GM12874 (cell line): Measurements from ENCODE around the gene ACAA1.

Experiments used
- CTCF ChIP-seq: IDR thresholded peaks from 2 replicates; pipeline ENCODE4 v1.5.1; 2011; ENCODE audit warnings: low read depth, mild to moderate bottlenecking, control low read depth, low read length, moderate library complexity; ENCODE audit not compliant: insufficient read depth

Gene ACAA1

GRCh38 chr3:38098376-38098723 lies 38.6 kb downstream of the ACAA1 start:
- no peak for TF ChIP-seq CTCF

GRCh38 chr3:38097446-38098375 lies 39.2 kb downstream of the ACAA1 start:
- no peak for TF ChIP-seq CTCF

- TF ChIP-seq CTCF, result no peak
Observed at GRCh38 chr3:38095669-38096483, 41.1 kb downstream of the ACAA1 start.

- no peak for TF ChIP-seq CTCF
Observed at GRCh38 chr3:38094999-38095398, 41.9 kb downstream of the ACAA1 start.

GRCh38 chr3:38090453-38090852 lies 46.5 kb downstream of the ACAA1 start:
- no peak for TF ChIP-seq CTCF

- TF ChIP-seq CTCF, result no peak
Observed at GRCh38 chr3:38089163-38089562, 47.8 kb downstream of the ACAA1 start.
